Measurements from ENCODE around the gene GNAI3.

GRCh38 chr1:109624201-109625010, 76.0 kb downstream of the GNAI3 start:
- TF ChIP-seq EZH2phosphoT487 (IDR thresholded peaks at IDR 0.05; ENCODE audit: borderline replicate concordance, low read depth, low read length), result no peak
- TF ChIP-seq CTCF (conservative IDR thresholded peaks at IDR 0.05; ENCODE audit: low read length), result no peak

Measured in OCI-LY7 (cell line).